SK-N-SH treated with all-trans-retinoic acid at 6 μM for 48 hours (cell line): ENCODE results near the gene NOSTRIN.

Experiments
- ATAC-seq: fragments of 200-7000 bp; cut with Tn5 transposase; 3 replicates; pipeline ENCODE4 v1.9.1; 2020; ENCODE audit warnings: mild to moderate bottlenecking, moderate library complexity
- ARNTL ChIP-seq: fragments of 450-650 bp; formaldehyde crosslinking; IDR thresholded peaks from 2 replicates; pipeline ENCODE4 v1.5.0; 2020; ENCODE audit warnings: low read depth, mild to moderate bottlenecking, moderate library complexity, borderline replicate concordance
- BACH2 ChIP-seq: fragments of 250-450 bp; sonication (Bioruptor Pico); IDR thresholded peaks from 2 replicates; pipeline ENCODE4 v1.9.0; 2021; ENCODE audit warnings: mild to moderate bottlenecking, borderline replicate concordance
- CREB5 ChIP-seq: fragments of 250-450 bp; sonication (Bioruptor Pico); IDR thresholded peaks from 2 replicates; pipeline ENCODE4 v1.5.1; 2020; ENCODE audit warnings: low read depth, mild to moderate bottlenecking, moderate library complexity
- CSDC2 ChIP-seq: fragments of 250-450 bp; sonication (Bioruptor Pico); IDR thresholded peaks from 2 replicates; pipeline ENCODE4 v1.5.0; 2020; ENCODE audit warnings: mild to moderate bottlenecking, moderate library complexity
- CSRNP3 ChIP-seq: fragments of 250-450 bp; sonication (Bioruptor Pico); IDR thresholded peaks from 2 replicates; pipeline ENCODE4 v1.5.1; 2021; ENCODE audit warnings: mild to moderate bottlenecking, moderate library complexity
- ESRRG ChIP-seq: fragments of 250-450 bp; sonication (Bioruptor Pico); IDR thresholded peaks from 2 replicates; pipeline ENCODE4 v1.6.1; 2021; ENCODE audit warnings: mild to moderate bottlenecking
- GLIS3 ChIP-seq: fragments of 250-450 bp; sonication (Bioruptor Pico); IDR thresholded peaks from 2 replicates; pipeline ENCODE4 v1.5.0; 2020; ENCODE audit warnings: mild to moderate bottlenecking, moderate library complexity
- OSR1 ChIP-seq: fragments of 250-450 bp; sonication (Bioruptor Pico); IDR thresholded peaks from 2 replicates; pipeline ENCODE4 v1.8.0; 2022; ENCODE audit warnings: moderate library complexity, mild to moderate bottlenecking, inconsistent platforms
- PATZ1 ChIP-seq: fragments of 250-450 bp; sonication (Bioruptor Pico); IDR thresholded peaks from 2 replicates; pipeline ENCODE4 v1.8.0; 2020; ENCODE audit warnings: mild to moderate bottlenecking, moderate library complexity, borderline replicate concordance
- POU6F1 ChIP-seq: fragments of 250-450 bp; sonication (Bioruptor Pico); IDR thresholded peaks from 2 replicates; pipeline ENCODE4 v1.8.0; 2021; ENCODE audit warnings: low read depth, mild to moderate bottlenecking, moderate library complexity, borderline replicate concordance
- PPARA ChIP-seq: fragments of 250-450 bp; sonication (Bioruptor Pico); IDR thresholded peaks from 2 replicates; pipeline ENCODE4 v1.5.0; 2020; ENCODE audit warnings: mild to moderate bottlenecking, borderline replicate concordance
- RARB ChIP-seq: fragments of 250-450 bp; sonication (Bioruptor Pico); IDR thresholded peaks from 2 replicates; pipeline ENCODE4 v1.8.0; 2021; ENCODE audit warnings: mild to moderate bottlenecking, moderate library complexity
- SNAI2 ChIP-seq: fragments of 250-450 bp; sonication (Bioruptor Pico); IDR thresholded peaks from 2 replicates; pipeline ENCODE4 v1.5.0; 2020; ENCODE audit warnings: mild to moderate bottlenecking, moderate library complexity
- TOX ChIP-seq: fragments of 250-450 bp; sonication (Bioruptor Pico); IDR thresholded peaks from 2 replicates; pipeline ENCODE4 v1.8.0; 2021; ENCODE audit warnings: mild to moderate bottlenecking, moderate library complexity, borderline replicate concordance
- TSHZ2 ChIP-seq: fragments of 250-450 bp; sonication (Bioruptor Pico); IDR thresholded peaks from 2 replicates; pipeline ENCODE4 v1.5.0; 2020; ENCODE audit warnings: mild to moderate bottlenecking, moderate library complexity
- ZC3H10 ChIP-seq: fragments of 250-450 bp; sonication (Bioruptor Pico); IDR thresholded peaks from 2 replicates; pipeline ENCODE4 v1.5.1; 2021; ENCODE audit warnings: mild to moderate bottlenecking, moderate library complexity
- ZFP3 ChIP-seq: fragments of 250-450 bp; sonication (Bioruptor Pico); IDR thresholded peaks from 2 replicates; pipeline ENCODE4 v1.5.0; 2020; ENCODE audit warnings: mild to moderate bottlenecking, moderate library complexity
- ZFP30 ChIP-seq: fragments of 450-650 bp; formaldehyde crosslinking; IDR thresholded peaks from 2 replicates; pipeline ENCODE4 v1.5.0; 2022; ENCODE audit warnings: mild to moderate bottlenecking, moderate library complexity
- ZNF70 ChIP-seq: fragments of 450-650 bp; formaldehyde crosslinking; IDR thresholded peaks from 2 replicates; pipeline ENCODE4 v1.5.0; 2020; ENCODE audit warnings: mild to moderate bottlenecking, moderate library complexity
- ZNF8 ChIP-seq: fragments of 450-650 bp; formaldehyde crosslinking; IDR thresholded peaks from 2 replicates; pipeline ENCODE4 v1.5.0; 2020; ENCODE audit warnings: mild to moderate bottlenecking, moderate library complexity

NOSTRIN gene

GRCh38 chr2:168835969-168836368 lies 33.5 kb downstream of the NOSTRIN start:
- no peak for ATAC-seq
- TF ChIP-seq PATZ1 (CRISPR knock-in tag) (no peak), BACH2 (no peak), SNAI2 (CRISPR knock-in tag) (no peak), TOX (CRISPR knock-in tag) (no peak), ZFP3 (CRISPR knock-in tag) (no peak), POU6F1 (CRISPR knock-in tag) (no peak)

- TF ChIP-seq ZC3H10 (CRISPR knock-in tag) (no peak), PPARA (CRISPR knock-in tag) (no peak), ZNF70 (CRISPR knock-in tag) (no peak), ZFP3 (CRISPR knock-in tag) (no peak), POU6F1 (CRISPR knock-in tag) (no peak), CREB5 (no peak), ARNTL (no peak), CSDC2 (no peak), ZFP30 (CRISPR knock-in tag) (no peak), SNAI2 (CRISPR knock-in tag) (no peak)
- ATAC-seq, result no peak
These were observed 39.0 kb downstream of the NOSTRIN start for GRCh38 chr2:168841445-168841844.

- TF ChIP-seq TSHZ2 (CRISPR knock-in tag) (no peak), PPARA (CRISPR knock-in tag) (no peak), ZNF8 (CRISPR knock-in tag) (no peak), RARB (CRISPR knock-in tag) (no peak), BACH2 (no peak), CSRNP3 (CRISPR knock-in tag) (no peak), ZFP30 (CRISPR knock-in tag) (no peak), GLIS3 (CRISPR knock-in tag) (no peak), ZNF70 (CRISPR knock-in tag) (no peak)
- ATAC-seq, result no peak
These were observed 40.8 kb downstream of the NOSTRIN start for GRCh38 chr2:168843253-168843652.

- ATAC-seq, result no peak
- TF ChIP-seq OSR1 (CRISPR knock-in tag) (no peak), TOX (CRISPR knock-in tag) (no peak), ESRRG (no peak), CSDC2 (no peak), PPARA (CRISPR knock-in tag) (no peak)
These were observed 45.8 kb downstream of the NOSTRIN start for GRCh38 chr2:168848225-168848624.
